Esophagus squamous epithelium (tissue), 4 donors: ENCODE measurements around the gene PHACTR1.

ENCODE experiments used
- POLR2A ChIP-seq, 4 donors: fragments of 450-650 bp; IDR thresholded peaks; one replicate each; pipeline ENCODE4 v1.6.1; 2017; ENCODE audit warnings: antibody characterized with exemption in 4 of 4, mild to moderate bottlenecking in 4 of 4, moderate library complexity in 3 of 4
- TF ChIP-seq, protein P1 (sequence below), 6 experiments: fragments of 450-650 bp in 4 of 6; fragments of 200-600 bp in 2 of 6; sonication (generic) in 2 of 6; IDR thresholded peaks; one replicate each; pipeline ENCODE4 v1.5.1; 2016 to 2019; ENCODE audit warnings: antibody characterized with exemption in 6 of 6, mild to moderate bottlenecking in 4 of 6, moderate library complexity in 4 of 6

DNA sequence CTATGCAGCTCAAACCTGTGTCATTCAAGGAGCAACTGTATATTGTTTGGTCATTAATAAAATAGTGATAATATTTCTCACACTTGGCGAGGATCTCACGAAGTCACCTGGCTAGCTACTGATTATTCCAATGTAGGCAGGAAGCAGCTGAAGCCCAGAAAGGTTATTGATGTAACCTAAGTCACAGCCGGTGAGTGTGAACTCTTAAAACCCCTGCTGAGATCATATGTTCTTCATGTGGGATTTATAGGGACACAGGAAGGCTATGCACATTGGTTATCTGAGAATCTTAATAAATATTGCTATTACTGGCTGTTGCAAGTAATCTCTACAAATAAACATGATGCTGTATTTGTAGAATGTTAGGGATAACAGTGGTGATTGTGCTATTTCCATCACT is 450.3 kb downstream of the PHACTR1 start:
- TF ChIP-seq, protein P1, sequence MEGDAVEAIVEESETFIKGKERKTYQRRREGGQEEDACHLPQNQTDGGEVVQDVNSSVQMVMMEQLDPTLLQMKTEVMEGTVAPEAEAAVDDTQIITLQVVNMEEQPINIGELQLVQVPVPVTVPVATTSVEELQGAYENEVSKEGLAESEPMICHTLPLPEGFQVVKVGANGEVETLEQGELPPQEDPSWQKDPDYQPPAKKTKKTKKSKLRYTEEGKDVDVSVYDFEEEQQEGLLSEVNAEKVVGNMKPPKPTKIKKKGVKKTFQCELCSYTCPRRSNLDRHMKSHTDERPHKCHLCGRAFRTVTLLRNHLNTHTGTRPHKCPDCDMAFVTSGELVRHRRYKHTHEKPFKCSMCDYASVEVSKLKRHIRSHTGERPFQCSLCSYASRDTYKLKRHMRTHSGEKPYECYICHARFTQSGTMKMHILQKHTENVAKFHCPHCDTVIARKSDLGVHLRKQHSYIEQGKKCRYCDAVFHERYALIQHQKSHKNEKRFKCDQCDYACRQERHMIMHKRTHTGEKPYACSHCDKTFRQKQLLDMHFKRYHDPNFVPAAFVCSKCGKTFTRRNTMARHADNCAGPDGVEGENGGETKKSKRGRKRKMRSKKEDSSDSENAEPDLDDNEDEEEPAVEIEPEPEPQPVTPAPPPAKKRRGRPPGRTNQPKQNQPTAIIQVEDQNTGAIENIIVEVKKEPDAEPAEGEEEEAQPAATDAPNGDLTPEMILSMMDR (IDR thresholded peaks at IDR 0.05), result no peak
- TF ChIP-seq POLR2A (IDR thresholded peaks at IDR 0.05), result no peak
